Stimulated activated CD4-positive, alpha-beta T cell treated with anti-CD3 and anti-CD28 coated beads, Interleukin-15, amount 100 ng/mL, for 24 hours (primary cell): Measurements from ENCODE around the gene MYL7.

Experiments used
- DNase-seq: peaks from one replicate; pipeline ENCODE4 v3.0.0-alpha.2; 2020

Gene MYL7

GRCh38 chr7:44110719-44111635 lies 30.2 kb downstream of the MYL7 start:
- no peak for DNase-seq

DNA sequence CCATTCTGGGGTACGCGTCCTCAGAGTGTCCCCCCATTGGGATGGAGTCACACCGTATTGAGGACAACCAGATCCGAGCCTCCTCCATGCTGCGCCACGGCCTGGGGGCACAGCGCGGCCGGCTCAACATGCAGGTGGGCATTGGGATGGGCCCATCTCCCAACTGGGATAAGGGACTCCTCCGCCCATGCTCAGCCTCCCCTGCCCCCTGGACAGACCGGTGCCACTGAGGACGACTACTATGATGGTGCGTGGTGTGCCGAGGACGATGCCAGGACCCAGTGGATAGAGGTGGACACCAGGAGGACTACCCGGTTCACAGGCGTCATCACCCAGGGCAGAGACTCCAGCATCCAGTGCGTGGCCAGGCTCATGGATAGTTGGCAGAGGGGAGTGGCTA lies 31.1 kb downstream of the MYL7 start:
- DNase-seq = no peak

- DNase-seq = no peak
Measured at GRCh38 chr7:44108768-44109750, 32.1 kb downstream of the MYL7 start.

DNA sequence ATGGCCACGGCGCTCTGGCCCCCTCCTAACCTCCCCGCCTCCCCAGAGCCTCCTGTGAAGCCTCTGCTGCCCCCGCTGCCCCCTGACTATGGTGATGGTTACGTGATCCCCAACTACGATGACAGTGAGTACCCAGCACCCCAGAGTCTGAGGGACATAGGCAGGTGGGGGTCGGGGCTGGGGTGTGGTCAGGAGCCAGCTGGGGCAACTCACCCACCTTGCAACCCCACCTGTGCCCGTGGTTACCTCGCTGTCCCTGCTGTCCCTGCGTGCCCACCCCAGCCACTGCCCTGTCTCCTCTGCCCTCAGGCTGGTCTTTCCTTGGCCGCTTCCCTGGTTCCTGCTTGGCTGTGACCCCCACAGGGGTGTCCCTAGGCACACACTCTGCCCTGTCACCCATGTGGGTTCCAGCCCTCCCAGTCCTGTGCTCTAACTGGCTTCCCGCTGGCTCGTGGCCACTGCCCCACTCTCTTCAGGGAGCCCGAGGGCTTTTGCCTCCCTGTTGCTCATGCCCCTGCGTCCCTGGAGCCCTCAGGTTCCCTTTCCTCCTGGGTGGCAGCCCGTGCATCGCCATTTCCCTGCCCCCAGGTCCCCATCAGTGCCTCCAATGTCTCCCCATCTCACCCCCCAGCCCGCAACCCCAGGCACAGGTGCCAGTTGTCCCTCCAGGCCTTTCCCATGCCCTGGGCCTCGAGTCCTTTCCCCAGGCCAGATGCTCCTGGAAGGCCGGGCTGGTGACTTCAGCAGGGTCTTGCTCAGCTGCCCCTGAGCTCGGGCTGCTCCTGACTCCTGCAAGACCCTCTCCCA lies 33.0 kb downstream of the MYL7 start:
- no peak for DNase-seq

DNA sequence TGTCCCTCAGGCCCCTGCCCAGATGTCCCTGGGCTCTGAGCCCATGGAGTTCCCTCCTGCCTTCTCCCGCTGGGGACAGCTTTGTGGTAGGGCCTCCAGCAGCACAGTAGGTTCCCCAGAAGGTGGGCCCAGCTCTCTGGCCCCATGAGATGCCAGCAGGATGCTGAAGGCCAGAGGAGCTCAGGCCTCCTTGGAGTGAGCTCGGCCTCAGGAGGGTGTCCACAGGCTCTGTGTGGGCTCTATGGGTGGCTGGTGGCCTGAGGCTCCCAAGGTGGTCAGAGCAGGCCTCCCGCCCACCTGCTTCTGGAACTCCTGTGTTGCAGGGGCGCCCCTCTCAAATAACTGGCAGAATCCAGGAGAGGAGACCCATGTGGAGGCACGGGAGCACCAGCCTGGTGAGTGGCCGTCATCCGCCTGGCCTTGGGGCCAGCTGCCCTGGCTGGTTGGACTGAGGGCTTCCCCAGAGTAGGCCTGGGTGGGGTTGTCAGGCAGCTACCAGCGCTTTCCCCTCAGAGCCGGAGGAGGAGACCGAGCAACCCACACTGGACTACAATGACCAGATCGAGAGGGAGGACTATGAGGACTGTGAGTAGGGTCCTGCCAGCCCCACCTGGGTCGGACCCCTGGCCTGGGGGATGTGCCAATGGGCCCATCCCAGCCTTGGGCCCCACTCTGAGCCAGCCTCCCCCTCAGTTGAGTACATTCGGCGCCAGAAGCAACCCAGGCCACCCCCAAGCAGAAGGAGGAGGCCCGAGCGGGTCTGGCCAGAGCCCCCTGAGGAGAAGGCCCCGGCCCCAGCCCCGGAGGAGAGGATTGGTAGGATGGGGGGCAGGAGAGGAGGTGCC lies 33.8 kb downstream of the MYL7 start:
- no peak for DNase-seq

GRCh38 chr7:44106311-44107065 lies 34.6 kb downstream of the MYL7 start:
- no peak for DNase-seq

- no peak for DNase-seq
Measured at GRCh38 chr7:44105832-44106231, 35.3 kb downstream of the MYL7 start.

- no peak for DNase-seq
Measured at GRCh38 chr7:44104860-44105771, 36.0 kb downstream of the MYL7 start.

- peak; percentile 56 for DNase-seq
Measured at GRCh38 chr7:44103923-44104859, 36.9 kb downstream of the MYL7 start, which contains the start of gene AEBP1. Gene AEBP1, plus strand, starts transcription at chr7:44104345. Its CDS starts 321 bp downstream, at chr7:44104666.

DNA sequence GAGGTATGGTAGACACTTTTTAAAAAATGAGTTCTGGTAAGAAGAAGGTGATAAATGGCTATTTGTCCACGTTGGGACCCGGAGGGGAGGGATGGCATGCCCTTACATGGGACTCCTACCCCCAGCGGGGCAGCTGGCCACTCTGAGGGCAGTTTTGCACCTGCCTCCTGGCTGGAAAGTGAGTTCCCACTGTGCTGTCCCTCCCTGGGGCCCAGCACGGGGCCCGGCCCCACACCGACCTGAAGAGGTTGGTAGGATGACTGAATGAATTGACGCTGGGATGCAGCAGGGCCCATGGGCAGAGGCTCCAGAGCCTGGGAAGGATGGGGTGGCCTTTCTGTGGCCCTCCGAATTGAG lies 37.6 kb downstream of the MYL7 start:
- no peak for DNase-seq

- DNase-seq = no peak
Measured at GRCh38 chr7:44102846-44103565, 38.1 kb downstream of the MYL7 start.

DNA sequence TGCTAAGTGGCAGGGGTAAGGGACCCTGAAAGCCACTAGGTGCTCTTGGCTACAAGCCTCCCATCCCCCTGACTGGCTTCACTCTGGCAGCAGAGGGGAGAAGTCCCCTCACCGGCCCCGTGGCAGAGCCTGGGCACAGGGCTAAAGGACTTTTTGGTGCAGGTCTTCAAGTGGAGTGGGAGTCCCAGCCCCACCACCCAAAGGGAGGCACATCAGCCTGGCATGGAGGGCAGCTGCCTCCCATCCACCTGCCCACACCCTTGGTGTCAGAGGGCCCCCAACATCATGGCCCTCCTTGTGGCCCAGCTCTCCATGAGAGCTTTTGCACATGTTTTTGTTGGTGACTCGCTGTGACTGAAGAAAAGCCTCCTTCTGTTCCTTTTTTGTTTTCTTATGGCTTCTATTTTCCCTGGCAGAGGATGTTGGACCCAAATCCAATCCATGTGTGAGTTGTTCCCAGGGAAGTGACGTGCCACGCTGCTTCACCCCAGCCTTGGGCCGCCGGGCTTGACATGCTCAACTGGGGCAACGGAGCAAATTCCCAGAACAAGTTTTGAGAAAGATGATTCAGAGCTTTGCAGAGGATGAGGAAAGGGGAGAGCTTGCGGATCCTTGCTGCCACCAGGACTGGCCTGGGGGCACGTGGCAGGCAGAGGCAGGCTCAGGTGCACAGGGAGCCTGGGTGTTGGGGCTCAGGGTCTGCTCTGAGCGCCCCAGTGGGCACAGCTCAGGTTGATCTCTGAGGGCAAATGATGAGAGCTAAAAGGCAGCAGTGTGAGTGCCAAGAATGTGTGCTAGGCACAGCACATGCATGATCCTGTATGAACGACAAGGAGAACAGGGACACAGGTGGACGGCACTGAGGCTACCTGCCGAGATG lies 38.9 kb downstream of the MYL7 start:
- no peak for DNase-seq

- DNase-seq = no peak
Measured at GRCh38 chr7:44101303-44101965, 39.7 kb downstream of the MYL7 start.

- no peak for DNase-seq
Measured at GRCh38 chr7:44100458-44101302, 40.5 kb downstream of the MYL7 start.

GRCh38 chr7:44099669-44100068 lies 41.5 kb downstream of the MYL7 start:
- DNase-seq = no peak
